Ovary (tissue), 9 donors: ENCODE data around the gene GART. TPM values are rescaled to one million over a fixed set of nuclear protein-coding genes. Genes with fewer than 3 reads are reported as not detected.
A peak's percentile ranks its signal among the peaks of the same experiment; 100 is the strongest.

ENCODE experiments used
- DNase-seq, 5 donors: peaks; one replicate each; pipeline ENCODE4 v3.0.0-alpha.2; 2019 to 2020
- H3K27ac ChIP-seq, 2 donors: fragments of 200-600 bp; one replicate each; pipeline versions ENCODE4 v1.5.1 to v1.8.0; 2019 to 2022
- H3K27me3 ChIP-seq: fragments of 200-600 bp; one replicate; pipeline ENCODE4 v1.8.0; 2022
- H3K36me3 ChIP-seq: fragments of 200-600 bp; sonication (generic); one replicate; pipeline ENCODE4 v1.5.1; 2019
- H3K4me1 ChIP-seq: one replicate; pipeline ENCODE4 v1.8.1; 2013; ENCODE audit warnings: mild to moderate bottlenecking, moderate library complexity; ENCODE audit not compliant: insufficient read depth
- H3K4me3 ChIP-seq: fragments of 200-600 bp; sonication (generic); one replicate; pipeline ENCODE4 v1.5.1; 2017
- H3K9me3 ChIP-seq, 2 donors: fragments of 200-600 bp in 1 of 2; sonication (generic) in 1 of 2; one replicate each; pipeline versions ENCODE4 v1.5.1 to v1.8.1; 2013 to 2019; ENCODE audit warnings: mild to moderate bottlenecking in 1 of 2, moderate library complexity in 1 of 2
- EP300 ChIP-seq: sonication (generic); formaldehyde crosslinking; IDR thresholded peaks from one replicate; pipeline ENCODE4 v1.6.1; 2017; ENCODE audit warnings: antibody characterized with exemption
- POLR2A ChIP-seq: fragments of 450-650 bp; IDR thresholded peaks from one replicate; pipeline ENCODE4 v1.6.1; 2017; ENCODE audit warnings: antibody characterized with exemption, mild to moderate bottlenecking, moderate library complexity
- WGBS, 3 donors: extraction: QIAGEN DNeasy Blood & Tissue Kit in 1 of 3; methylation state at CpG; one replicate each; pipeline versions ENCODE4 v1.1.5 to v1.1.7; 2013 to 2017; 5-methylcytosine and 5-hydroxymethylcytosine counted together
- intact Hi-C, 4 donors: fragments of 100-400 bp; cut with DNase I; formaldehyde crosslinking; loops; one replicate each; pipeline versions ENCODE4 v1.11.0 to v1.15.1; 2022 to 2023
- polyA plus RNA-seq, 2 donors: library from polyadenylated mRNA; stranded (reverse); fragments of 200-250 nt in 1 of 2; fragments of 350-450 nt in 1 of 2; fragmentation: Illumina TruSeq in 1 of 2; extraction: RNeasy Lipid Tissue Mini Kit (QIAGEN cat#74804) in 1 of 2; gene quantifications; one replicate each; pipeline ENCODE4 v1.2.3, GENCODE V29; 2013 to 2014
- total RNA-seq, 7 donors: library from RNA; depleted of rRNA in 2 of 7; stranded (reverse); fragments of >200 nt in 2 of 7; fragmentation: NEBNext Ultra II Directional in 3 of 7; extraction: Animal tissue kit (Norgen Biotek cat#: 25700) in 3 of 7; gene quantifications; one replicate each; pipeline versions ENCODE4 v1.1.0 to v1.2.4, GENCODE V29; 2016 to 2023
- TF ChIP-seq, protein P1 (sequence below), 3 donors: fragments of 450-650 bp in 2 of 3; fragments of 200-600 bp in 1 of 3; IDR thresholded peaks; one replicate each; pipeline versions ENCODE4 v1.5.1 to v1.8.0; 2016 to 2022; ENCODE audit warnings: antibody characterized with exemption in 3 of 3, mild to moderate bottlenecking in 1 of 3
- donor health status: DM: no; HTN: no; CAD: no; lungs with moderate emphysema.
- donor health status: DM: no; HTN: no; CAD: no.
- donor health status: Bipolar disorder and iron deficiency.
- donor health status: DM: yes; HTN: yes; CAD: no.
- donor health status: DM: no; HTN: no; CAD: no.
- donor health status: DM: yes; HTN: yes; CAD: no.

GART gene
- total and polyA plus RNA-seq, 9 donors, result 17.5 to 84.4 (median 51.9) TPM

DNA sequence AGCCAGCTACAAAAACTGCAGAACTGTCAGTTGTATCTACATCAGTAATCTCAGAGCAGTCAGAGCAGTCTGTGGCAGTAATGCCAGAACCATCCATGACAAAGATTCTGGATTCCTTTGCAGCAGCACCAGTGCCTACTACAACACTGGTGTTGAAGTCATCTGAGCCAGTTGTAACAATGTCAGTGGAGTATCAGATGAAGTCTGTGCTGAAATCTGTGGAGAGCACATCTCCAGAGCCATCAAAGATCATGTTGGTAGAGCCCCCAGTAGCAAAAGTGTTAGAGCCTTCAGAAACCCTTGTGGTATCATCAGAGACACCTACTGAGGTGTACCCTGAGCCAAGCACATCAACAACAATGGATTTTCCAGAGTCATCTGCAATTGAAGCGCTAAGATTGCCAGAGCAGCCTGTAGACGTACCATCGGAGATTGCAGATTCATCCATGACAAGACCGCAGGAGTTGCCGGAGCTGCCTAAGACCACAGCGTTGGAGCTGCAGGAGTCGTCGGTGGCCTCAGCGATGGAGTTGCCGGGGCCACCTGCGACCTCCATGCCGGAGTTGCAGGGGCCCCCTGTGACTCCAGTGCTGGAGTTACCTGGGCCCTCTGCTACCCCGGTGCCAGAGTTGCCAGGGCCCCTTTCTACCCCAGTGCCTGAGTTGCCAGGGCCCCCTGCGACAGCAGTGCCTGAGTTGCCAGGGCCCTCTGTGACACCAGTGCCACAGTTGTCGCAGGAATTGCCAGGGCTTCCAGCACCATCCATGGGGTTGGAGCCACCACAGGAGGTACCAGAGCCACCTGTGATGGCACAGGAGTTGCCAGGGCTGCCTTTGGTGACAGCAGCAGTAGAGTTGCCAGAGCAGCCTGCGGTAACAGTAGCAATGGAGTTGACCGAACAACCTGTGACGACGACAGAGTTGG, 8.2 kb upstream of the GART start:
- intact Hi-C loops, result no loop called here
- Histone ChIP-seq H3K4me3 (no peak overlapping the region), H3K9me3 (no peaks in the 10 kb centered on the region), H3K27me3 (no peaks in the 10 kb centered on the region), H3K27ac (no peak overlapping the region), H3K4me1 (peaks cover 1% of the 10 kb centered on the region), H3K36me3 (peaks cover 12% of the 10 kb centered on the region)
- TF ChIP-seq POLR2A (no peak), EP300 (no peak)
- TF ChIP-seq, protein P1, sequence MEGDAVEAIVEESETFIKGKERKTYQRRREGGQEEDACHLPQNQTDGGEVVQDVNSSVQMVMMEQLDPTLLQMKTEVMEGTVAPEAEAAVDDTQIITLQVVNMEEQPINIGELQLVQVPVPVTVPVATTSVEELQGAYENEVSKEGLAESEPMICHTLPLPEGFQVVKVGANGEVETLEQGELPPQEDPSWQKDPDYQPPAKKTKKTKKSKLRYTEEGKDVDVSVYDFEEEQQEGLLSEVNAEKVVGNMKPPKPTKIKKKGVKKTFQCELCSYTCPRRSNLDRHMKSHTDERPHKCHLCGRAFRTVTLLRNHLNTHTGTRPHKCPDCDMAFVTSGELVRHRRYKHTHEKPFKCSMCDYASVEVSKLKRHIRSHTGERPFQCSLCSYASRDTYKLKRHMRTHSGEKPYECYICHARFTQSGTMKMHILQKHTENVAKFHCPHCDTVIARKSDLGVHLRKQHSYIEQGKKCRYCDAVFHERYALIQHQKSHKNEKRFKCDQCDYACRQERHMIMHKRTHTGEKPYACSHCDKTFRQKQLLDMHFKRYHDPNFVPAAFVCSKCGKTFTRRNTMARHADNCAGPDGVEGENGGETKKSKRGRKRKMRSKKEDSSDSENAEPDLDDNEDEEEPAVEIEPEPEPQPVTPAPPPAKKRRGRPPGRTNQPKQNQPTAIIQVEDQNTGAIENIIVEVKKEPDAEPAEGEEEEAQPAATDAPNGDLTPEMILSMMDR (IDR thresholded peaks at IDR 0.05), result no peak
- no peak for DNase-seq
- WGBS, 3 donors, result 96 to 98% (median 96%) methylated on average over 19 of the region's 19 CpGs

DNA sequence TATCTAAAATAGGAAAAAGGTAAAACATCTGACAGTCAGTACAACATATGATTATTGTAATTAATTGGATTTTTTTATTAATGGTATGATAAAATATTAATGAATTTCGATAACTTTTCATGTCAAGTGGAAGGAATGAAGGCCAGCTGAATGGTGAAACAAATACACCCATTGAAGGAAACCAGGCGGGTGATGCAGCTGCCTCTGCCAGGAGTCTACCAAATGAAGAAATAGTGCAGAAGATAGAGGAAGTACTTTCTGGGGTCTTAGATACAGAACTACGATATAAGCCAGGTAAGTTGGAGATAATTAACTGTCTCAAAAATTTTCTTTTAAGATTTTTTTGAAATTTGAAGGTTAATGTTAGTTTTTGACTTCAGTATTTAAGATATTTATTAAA, 4.2 kb upstream of the GART start:
- intact Hi-C loops, result no loop called here
- Histone ChIP-seq H3K36me3 (peaks cover 5% of the 10 kb centered on the region), H3K27me3 (no peaks in the 10 kb centered on the region), H3K4me1 (peaks cover 3% of the 10 kb centered on the region), H3K4me3 (no peak overlapping the region), H3K9me3 (no peaks in the 10 kb centered on the region), H3K27ac (no peak overlapping the region)
- TF ChIP-seq, protein P1 (IDR thresholded peaks at IDR 0.05), result no peak
- TF ChIP-seq EP300 (no peak), POLR2A (no peak)
- WGBS, 3 donors, result 59 to 64% (median 63%) methylated on average over 3 of the region's 3 CpGs
- DNase-seq, result no peak

DNA sequence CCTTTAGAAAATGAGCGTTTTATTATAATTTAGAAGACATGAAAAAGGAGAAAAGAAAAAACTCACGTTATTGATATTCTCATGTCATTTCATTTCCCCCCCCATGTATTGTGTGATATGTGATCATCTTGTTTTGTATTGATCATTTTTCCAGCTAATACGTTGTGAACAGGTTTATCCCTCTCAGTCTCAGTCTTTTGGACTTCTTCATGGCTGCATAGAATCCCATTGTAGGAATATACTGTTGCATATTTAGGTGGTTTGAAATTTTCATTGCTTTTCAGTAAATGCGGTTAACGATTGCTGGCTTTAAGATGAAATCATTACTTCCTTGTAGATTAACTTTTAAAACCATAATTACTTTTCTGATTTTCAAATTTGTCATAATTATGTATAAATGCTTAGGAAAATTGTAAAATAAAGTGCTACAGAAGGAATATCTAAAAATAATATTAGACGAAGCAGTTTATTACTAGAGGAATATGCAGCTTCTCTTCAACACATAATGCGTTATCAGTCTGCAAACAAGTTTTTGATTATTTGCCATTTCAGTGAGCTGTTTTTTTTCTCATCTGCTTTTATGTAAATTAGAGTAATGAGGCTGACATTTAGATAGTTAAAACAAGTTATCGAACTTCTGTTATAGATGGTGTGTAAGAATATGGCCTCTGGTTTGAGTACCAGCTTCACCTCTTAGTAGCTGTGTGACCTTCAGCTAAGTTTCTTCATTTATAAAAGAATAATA, 2.7 kb upstream of the GART start:
- H3K9me3 ChIP-seq, result no peaks in the 10 kb centered on the region
- H3K27me3 ChIP-seq, result no peaks in the 10 kb centered on the region
- H3K27ac ChIP-seq, result no peak overlapping the region
- intact Hi-C loops, result loop anchor here in 1 of 4 donors (5.0 kb wide), 1 partner anchor 98 kb away; the partner anchor contains the start of genes CRYZL1 and ITSN1
- peak overlapping the region; percentile 88 for H3K4me3 ChIP-seq
- no peak for DNase-seq
- TF ChIP-seq POLR2A (no peak), EP300 (no peak)
- TF ChIP-seq, protein P1 (IDR thresholded peaks at IDR 0.05), result no peak
- H3K36me3 ChIP-seq, result no peaks in the 10 kb centered on the region
- H3K4me1 ChIP-seq, result peaks cover 5% of the 10 kb centered on the region
- WGBS, 3 donors, result 2 to 7% (median 5%) methylated on average over 8 of the region's 8 CpGs

DNA sequence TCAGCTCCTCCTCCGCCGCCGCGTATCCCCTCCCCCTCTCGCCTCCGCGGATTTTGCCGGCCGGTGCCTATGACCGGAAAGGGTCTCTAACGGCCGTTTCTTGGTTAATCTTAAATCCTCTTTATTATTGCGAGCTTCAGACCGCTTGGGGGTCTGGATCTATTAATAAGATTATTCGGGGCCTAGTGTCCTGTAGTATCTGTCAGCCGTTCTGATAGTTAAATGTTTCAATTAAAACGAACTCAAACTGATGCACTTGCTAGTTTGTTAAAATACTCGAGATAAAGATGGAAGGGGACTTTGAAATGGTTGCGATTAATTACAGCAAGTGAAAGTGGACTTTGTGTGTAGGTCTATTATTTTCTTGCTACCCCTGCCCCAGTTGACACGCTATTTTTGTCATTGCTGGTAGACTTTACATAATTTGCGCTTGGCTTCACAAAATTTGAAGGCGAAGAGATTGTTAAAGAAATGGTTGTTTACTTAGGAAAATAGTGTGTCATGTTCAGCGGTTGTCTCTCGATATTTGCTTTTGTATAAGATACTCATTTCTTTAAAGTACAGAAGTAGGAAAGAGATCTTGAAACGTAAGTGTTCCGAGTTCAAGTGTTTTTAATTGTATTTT, 1.7 kb upstream of the GART start:
- intact Hi-C loops, result loop anchor here in 1 of 4 donors (5.0 kb wide), 1 partner anchor 99 kb away; the partner anchor contains the start of genes CRYZL1 and ITSN1
- 0% methylated on average over 26 of the region's 26 CpGs for WGBS, 3 donors
- Histone ChIP-seq H3K4me3 (peak overlapping the region; percentile 88), H3K4me1 (peaks cover 5% of the 10 kb centered on the region), H3K27me3 (no peaks in the 10 kb centered on the region), H3K27ac (peak overlapping the region; percentile 92 to 94), H3K36me3 (no peaks in the 10 kb centered on the region), H3K9me3 (no peaks in the 10 kb centered on the region)
- peak in 3 of 5 donors; percentile 70 to 82 (median 70) for DNase-seq
- no peak for TF ChIP-seq EP300
